Vagina (tissue), 2 donors: Measurements from ENCODE around the gene KIR2DL4. TPM values are rescaled to one million over a fixed set of nuclear protein-coding genes. Genes with fewer than 3 reads are reported as not detected.
"Not testable (repeated sequence)": the region's sequence is repeated elsewhere in the genome, so short reads cannot be mapped to it uniquely, and the experiment has no call there.

ENCODE experiments used
- DNase-seq, 2 donors: peaks; one replicate each; pipeline ENCODE4 v3.0.0-alpha.2; 2017; ENCODE audit errors: extremely low spot score in 2 of 2
- H3K27ac ChIP-seq: fragments of 200-600 bp; sonication (generic); one replicate; pipeline ENCODE4 v1.5.1; 2019
- H3K27me3 ChIP-seq: fragments of 200-600 bp; sonication (generic); one replicate; pipeline ENCODE4 v1.5.1; 2019
- H3K36me3 ChIP-seq, 2 donors: fragments of 200-600 bp; sonication (generic); one replicate each; pipeline ENCODE4 v1.5.1; 2017 to 2019
- H3K4me1 ChIP-seq: fragments of 200-600 bp; sonication (generic); one replicate; pipeline ENCODE4 v1.5.1; 2019
- H3K4me3 ChIP-seq, 2 donors: fragments of 200-600 bp; sonication (generic); 1 replicate in 1 of 2; 2 replicates in 1 of 2; pipeline ENCODE4 v1.5.1; 2016 to 2019
- H3K9me3 ChIP-seq: fragments of 200-600 bp; sonication (generic); one replicate; pipeline ENCODE4 v1.5.1; 2019
- CTCF ChIP-seq, 3 experiments: fragments of 450-650 bp in 2 of 3; fragments of 200-600 bp in 1 of 3; sonication (generic) in 1 of 3; IDR thresholded peaks; one replicate each; pipeline ENCODE4 v1.5.1; 2017 to 2019; ENCODE audit warnings: antibody characterized with exemption in 3 of 3, mild to moderate bottlenecking in 2 of 3, moderate library complexity in 2 of 3
- POLR2A ChIP-seq, 2 donors: fragments of 450-650 bp; IDR thresholded peaks; one replicate each; pipeline ENCODE4 v1.6.1; 2017; ENCODE audit warnings: antibody characterized with exemption in 2 of 2, mild to moderate bottlenecking in 2 of 2, moderate library complexity in 2 of 2
- POLR2AphosphoS5 ChIP-seq, 2 donors: sonication (generic); formaldehyde crosslinking; IDR thresholded peaks; one replicate each; pipeline ENCODE4 v1.9.0; 2017; ENCODE audit warnings: antibody characterized with exemption in 2 of 2, mild to moderate bottlenecking in 2 of 2, low read depth in 1 of 2; ENCODE audit not compliant: insufficient read depth in 1 of 2
- intact Hi-C: fragments of 100-400 bp; cut with DNase I; formaldehyde crosslinking; loops from one replicate; pipeline ENCODE4 v1.15.1; 2023
- total RNA-seq: library from RNA; depleted of rRNA; stranded (reverse); fragments of >200 nt; gene quantifications from one replicate; pipeline ENCODE4 v1.2.3, GENCODE V29; 2016

Gene KIR2DL4
- total RNA-seq, 1 donor from 2014 or later = not detected

GRCh38 chr19:54777851-54778250 lies 25.6 kb upstream of the KIR2DL4 start:
- H3K9me3 ChIP-seq, H3K27me3 ChIP-seq, intact Hi-C loops, H3K4me3 ChIP-seq, H3K36me3 ChIP-seq, H3K27ac ChIP-seq, H3K4me1 ChIP-seq: not testable (repeated sequence)
- peak in 1 of 2 donors; percentile 28 for DNase-seq

GRCh38 chr19:54778896-54779295 lies 24.5 kb upstream of the KIR2DL4 start:
- not testable (repeated sequence) for DNase-seq, H3K36me3 ChIP-seq

GRCh38 chr19:54782916-54783315 lies 20.5 kb upstream of the KIR2DL4 start:
- H3K27ac ChIP-seq, H3K4me1 ChIP-seq, H3K36me3 ChIP-seq, H3K4me3 ChIP-seq, H3K27me3 ChIP-seq, H3K9me3 ChIP-seq, intact Hi-C loops: not testable (repeated sequence)
- DNase-seq = peak in 1 of 2 donors; percentile 34

More at GRCh38 chr19:54778896-54779295, 24.5 kb upstream of the KIR2DL4 start:
- H3K4me3 ChIP-seq, H3K27me3 ChIP-seq, H3K4me1 ChIP-seq, intact Hi-C loops, H3K27ac ChIP-seq, H3K9me3 ChIP-seq: not testable (repeated sequence)

GRCh38 chr19:54786091-54786723 lies 17.2 kb upstream of the KIR2DL4 start:
- H3K27ac ChIP-seq, H3K4me3 ChIP-seq, H3K36me3 ChIP-seq, H3K4me1 ChIP-seq, H3K9me3 ChIP-seq, intact Hi-C loops, H3K27me3 ChIP-seq: not testable (repeated sequence)
- peak in 1 of 2 donors; percentile 79 for DNase-seq

GRCh38 chr19:54788154-54788553 lies 15.3 kb upstream of the KIR2DL4 start:
- H3K4me1 ChIP-seq, H3K9me3 ChIP-seq, H3K27ac ChIP-seq, intact Hi-C loops, H3K27me3 ChIP-seq, H3K36me3 ChIP-seq, H3K4me3 ChIP-seq: not testable (repeated sequence)
- DNase-seq = peak; percentile 14 to 16

GRCh38 chr19:54790711-54791110 lies 12.7 kb upstream of the KIR2DL4 start:
- no peaks in the 10 kb centered on the region for H3K27me3 ChIP-seq
- DNase-seq = peak; percentile 29 to 70
- TF ChIP-seq CTCF (IDR thresholded peaks at IDR 0.05) = no peak
- TF ChIP-seq POLR2A (IDR thresholded peaks at IDR 0.05) = no peak
- no peak for TF ChIP-seq POLR2AphosphoS5 (IDR thresholded peaks at IDR 0.05; ENCODE audit: insufficient read depth in 1 of 2, low read depth in 1 of 2)

GRCh38 chr19:54791476-54791875 lies 11.9 kb upstream of the KIR2DL4 start:
- no peak overlapping the region for H3K4me3 ChIP-seq
- H3K27me3 ChIP-seq = no peaks in the 10 kb centered on the region
- no peaks in the 10 kb centered on the region for H3K9me3 ChIP-seq
- H3K27ac ChIP-seq = no peak overlapping the region
- H3K4me1 ChIP-seq = no peaks in the 10 kb centered on the region
- intact Hi-C loops = no loop called here
- no peaks in the 10 kb centered on the region for H3K36me3 ChIP-seq
- no peak for DNase-seq
- TF ChIP-seq POLR2AphosphoS5 (IDR thresholded peaks at IDR 0.05; ENCODE audit: insufficient read depth in 1 of 2, low read depth in 1 of 2) = no peak
- TF ChIP-seq CTCF (IDR thresholded peaks at IDR 0.05) = no peak
- TF ChIP-seq POLR2A (IDR thresholded peaks at IDR 0.05) = no peak

More at GRCh38 chr19:54790711-54791110, 12.7 kb upstream of the KIR2DL4 start:
- intact Hi-C loops = no loop called here
- no peak overlapping the region for H3K27ac ChIP-seq
- no peaks in the 10 kb centered on the region for H3K4me1 ChIP-seq
- H3K9me3 ChIP-seq = no peaks in the 10 kb centered on the region
- no peak overlapping the region for H3K4me3 ChIP-seq
- H3K36me3 ChIP-seq = no peaks in the 10 kb centered on the region

- Histone ChIP-seq H3K4me3 (peak overlapping the region in 1 of 2 donors; percentile 10), H3K36me3 (no peaks in the 10 kb centered on the region), H3K4me1 (no peaks in the 10 kb centered on the region), H3K27me3 (no peaks in the 10 kb centered on the region), H3K9me3 (no peaks in the 10 kb centered on the region), H3K27ac (no peak overlapping the region)
- TF ChIP-seq CTCF (IDR thresholded peaks at IDR 0.05) (no peak), POLR2AphosphoS5 (IDR thresholded peaks at IDR 0.05; ENCODE audit: insufficient read depth in 1 of 2, low read depth in 1 of 2) (no peak), POLR2A (IDR thresholded peaks at IDR 0.05) (no peak)
- no peak for DNase-seq
- intact Hi-C loops = no loop called here
Observed at GRCh38 chr19:54792814-54793213, 10.6 kb upstream of the KIR2DL4 start.
